Measurements from ENCODE around the gene DZIP1. TPM values are rescaled to one million over a fixed set of nuclear protein-coding genes. Genes with fewer than 3 reads are reported as not detected.

Gene DZIP1
- polyA plus RNA-seq, 4 donors = 1.4 to 7.5 (median 3.2) TPM; not detected in 1

Other genes with a start within 250 kb of the DZIP1 start
- gene CLDN10, start 92.0 kb downstream of the DZIP1 start, polyA plus RNA-seq = under 1 TPM in 2 of 4 donors, not detected in 2; 0.09 to 0.54 TPM
- 10 to 100 TPM in 2 of 4 donors, 1 to 10 TPM in 2; 8.7 to 50.3 (median 19.3) TPM for gene DNAJC3, start 32.4 kb upstream of the DZIP1 start, polyA plus RNA-seq